Right lobe of liver (tissue), 4 donors: Measurements from ENCODE around the gene NENF.

ENCODE experiments used
- CTCF ChIP-seq, 4 donors: fragments of 200-600 bp in 3 of 4; fragments of 450-650 bp in 1 of 4; IDR thresholded peaks; one replicate each; pipeline versions ENCODE4 v1.5.1 to v1.8.0; 2016 to 2022; ENCODE audit warnings: antibody characterized with exemption in 4 of 4, mild to moderate bottlenecking in 2 of 4
- POLR2A ChIP-seq: fragments of 450-650 bp; IDR thresholded peaks from one replicate; pipeline ENCODE4 v1.6.1; 2017; ENCODE audit warnings: antibody characterized with exemption, mild to moderate bottlenecking
- donor health status: DM: no; HTN: no; CAD: no.
- donor health status: DM: no; HTN: no; CAD: no.
- donor health status: DM: no; HTN: yes; CAD: no.

GRCh38 chr1:212434992-212435391 lies 2.3 kb downstream of the NENF start:
- TF ChIP-seq CTCF (IDR thresholded peaks at IDR 0.05) (no peak), POLR2A (no peak)
